ENCODE results near the gene PGBD1.
A peak's percentile ranks its signal among the peaks of the same experiment; 100 is the strongest.

Gene PGBD1

GRCh38 chr6:28340310-28341095 lies 59.1 kb downstream of the PGBD1 start:
- no peak for DNase-seq (ENCODE audit: low spot score)
- in situ Hi-C loops (cut with MboI; ENCODE audit: low pct_unique_long_range_greater_than_20kb, low sequenced_read_pairs, unreplicated experiment), result no loop called here
- TF ChIP-seq, protein P1, sequence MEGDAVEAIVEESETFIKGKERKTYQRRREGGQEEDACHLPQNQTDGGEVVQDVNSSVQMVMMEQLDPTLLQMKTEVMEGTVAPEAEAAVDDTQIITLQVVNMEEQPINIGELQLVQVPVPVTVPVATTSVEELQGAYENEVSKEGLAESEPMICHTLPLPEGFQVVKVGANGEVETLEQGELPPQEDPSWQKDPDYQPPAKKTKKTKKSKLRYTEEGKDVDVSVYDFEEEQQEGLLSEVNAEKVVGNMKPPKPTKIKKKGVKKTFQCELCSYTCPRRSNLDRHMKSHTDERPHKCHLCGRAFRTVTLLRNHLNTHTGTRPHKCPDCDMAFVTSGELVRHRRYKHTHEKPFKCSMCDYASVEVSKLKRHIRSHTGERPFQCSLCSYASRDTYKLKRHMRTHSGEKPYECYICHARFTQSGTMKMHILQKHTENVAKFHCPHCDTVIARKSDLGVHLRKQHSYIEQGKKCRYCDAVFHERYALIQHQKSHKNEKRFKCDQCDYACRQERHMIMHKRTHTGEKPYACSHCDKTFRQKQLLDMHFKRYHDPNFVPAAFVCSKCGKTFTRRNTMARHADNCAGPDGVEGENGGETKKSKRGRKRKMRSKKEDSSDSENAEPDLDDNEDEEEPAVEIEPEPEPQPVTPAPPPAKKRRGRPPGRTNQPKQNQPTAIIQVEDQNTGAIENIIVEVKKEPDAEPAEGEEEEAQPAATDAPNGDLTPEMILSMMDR (IDR thresholded peaks at IDR 0.05; ENCODE audit: extremely low read depth, insufficient read depth, missing control alignments), result no peak

GRCh38 chr6:28343898-28344677 lies 62.7 kb downstream of the PGBD1 start:
- in situ Hi-C loops (cut with MboI; ENCODE audit: low pct_unique_long_range_greater_than_20kb, low sequenced_read_pairs, unreplicated experiment), result no loop called here
- TF ChIP-seq, protein P1 (IDR thresholded peaks at IDR 0.05; ENCODE audit: extremely low read depth, insufficient read depth, missing control alignments), result no peak
- no peak for DNase-seq (ENCODE audit: low spot score)

- TF ChIP-seq, protein P1 (IDR thresholded peaks at IDR 0.05; ENCODE audit: extremely low read depth, insufficient read depth, missing control alignments), result no peak
- no peak for DNase-seq (ENCODE audit: low spot score)
- in situ Hi-C loops (cut with MboI; ENCODE audit: low pct_unique_long_range_greater_than_20kb, low sequenced_read_pairs, unreplicated experiment), result no loop called here
These were observed 63.8 kb downstream of the PGBD1 start for GRCh38 chr6:28345201-28345600.

- no peak for DNase-seq (ENCODE audit: low spot score)
- in situ Hi-C loops (cut with MboI; ENCODE audit: low pct_unique_long_range_greater_than_20kb, low sequenced_read_pairs, unreplicated experiment), result no loop called here
- TF ChIP-seq, protein P1 (IDR thresholded peaks at IDR 0.05; ENCODE audit: extremely low read depth, insufficient read depth, missing control alignments), result no peak
These were observed 65.7 kb downstream of the PGBD1 start for GRCh38 chr6:28347119-28347518.

DNA sequence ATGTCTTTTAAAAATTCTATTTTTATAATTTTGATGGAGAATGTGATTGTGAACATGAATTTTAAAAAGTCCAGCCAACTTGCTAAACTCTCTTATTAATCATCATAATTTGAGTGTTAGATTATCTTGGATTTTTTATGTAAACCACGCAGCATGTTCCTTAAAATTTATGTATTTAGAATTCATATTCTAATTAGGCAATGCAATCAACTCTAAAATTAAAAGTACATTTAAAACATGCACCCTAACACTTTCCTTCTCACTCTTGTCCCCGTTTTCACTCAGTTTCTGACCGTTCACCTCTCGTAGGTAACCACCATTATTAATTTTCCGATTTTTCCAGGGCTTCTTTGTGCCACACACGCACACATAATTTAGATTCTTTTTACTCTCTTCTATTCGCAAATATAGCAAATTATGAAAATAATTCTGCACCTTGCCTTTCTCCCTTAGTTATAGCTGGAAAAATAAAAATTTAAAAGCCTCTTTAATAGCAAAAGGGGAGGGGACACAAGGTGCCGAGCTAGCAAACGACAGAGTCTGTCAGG lies 68.0 kb downstream of the PGBD1 start:
- TF ChIP-seq, protein P1 (IDR thresholded peaks at IDR 0.05; ENCODE audit: extremely low read depth, insufficient read depth, missing control alignments), result no peak
- no peak for DNase-seq (ENCODE audit: low spot score)
- in situ Hi-C loops (cut with MboI; ENCODE audit: low pct_unique_long_range_greater_than_20kb, low sequenced_read_pairs, unreplicated experiment), result no loop called here

DNA sequence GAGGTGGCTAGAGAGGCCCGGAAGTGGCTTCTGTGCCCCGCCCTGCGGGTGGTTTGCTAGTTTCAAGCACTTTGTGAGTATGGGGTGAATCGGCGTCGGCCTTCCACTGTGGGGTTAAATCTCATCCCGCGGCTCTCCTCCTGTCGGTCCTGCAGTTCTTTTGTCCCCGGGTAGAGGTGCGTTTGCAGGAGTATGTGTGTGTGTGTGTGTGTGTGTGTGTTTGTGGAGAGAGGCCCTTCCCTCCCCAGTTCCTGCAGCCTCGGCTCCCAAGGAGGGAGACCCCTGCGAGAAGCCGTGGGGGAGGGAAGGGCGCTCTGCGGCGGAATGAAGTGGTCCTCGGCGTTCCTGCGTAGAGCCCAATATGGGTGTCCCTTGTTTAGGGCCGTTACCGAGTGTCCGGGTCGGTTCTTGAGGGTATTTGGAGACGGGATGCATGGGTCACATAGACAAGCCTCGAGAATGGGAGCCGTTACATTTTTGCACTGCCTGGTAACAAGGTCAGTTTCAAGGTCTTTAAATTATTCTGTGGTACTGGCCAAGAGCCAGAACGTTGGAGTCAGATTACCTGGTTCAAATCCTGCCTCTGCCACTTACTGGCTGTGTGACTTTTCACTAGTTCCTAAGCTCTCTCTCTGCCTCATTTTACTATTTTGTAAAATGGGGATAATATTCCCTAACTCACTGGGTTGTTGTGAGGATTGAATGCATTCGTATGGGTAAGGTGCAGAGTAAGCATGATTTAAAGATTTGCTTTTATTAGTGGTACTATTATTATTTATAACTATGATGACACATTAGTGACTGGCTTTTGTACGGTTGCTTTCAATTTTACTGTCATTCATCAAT lies 68.7 kb downstream of the PGBD1 start, which contains the start of gene ZKSCAN3:
TSS of gene ZKSCAN3 (plus strand) at position 56 of the 846 bp plus-strand sequence. CDS start 9,640 bp downstream, outside the sequence.
- DNase-seq (ENCODE audit: low spot score), result peak; percentile 81
- TF ChIP-seq, protein P1 (IDR thresholded peaks at IDR 0.05; ENCODE audit: extremely low read depth, insufficient read depth, missing control alignments), result no peak
- in situ Hi-C loops (cut with MboI; ENCODE audit: low pct_unique_long_range_greater_than_20kb, low sequenced_read_pairs, unreplicated experiment), result loop anchor here (10.0 to 25.0 kb wide), 2 partner anchors 215 to 1188 kb away; no protein-coding TSS in a partner anchor

All from GM13977 (cell line).